Adipocyte (in vitro differentiated cells): ENCODE measurements around the gene WDR59.
A peak's percentile ranks its signal among the peaks of the same experiment; 100 is the strongest.

Experiments
- DNase-seq: peaks from one replicate; pipeline ENCODE4 v3.0.0-alpha.2; 2015; ENCODE audit warnings: low read depth
- H3K27me3 ChIP-seq: replicated peaks from 2 replicates; pipeline ENCODE4 v1.7.0; 2013; ENCODE audit warnings: mild to moderate bottlenecking, low read length, moderate library complexity; ENCODE audit not compliant: control insufficient read depth, insufficient read depth
- H3K36me3 ChIP-seq: 2 replicates; pipeline ENCODE4 v1.7.0; 2013; ENCODE audit warnings: low read length, mild to moderate bottlenecking, moderate library complexity; ENCODE audit not compliant: control insufficient read depth, insufficient read depth, severe bottlenecking
- H3K4me1 ChIP-seq: 2 replicates; pipeline ENCODE4 v1.7.0; 2013; ENCODE audit warnings: mild to moderate bottlenecking, low read length, moderate library complexity; ENCODE audit not compliant: control insufficient read depth, insufficient read depth
- H3K4me3 ChIP-seq: 2 replicates; pipeline ENCODE4 v1.7.0; 2013; ENCODE audit warnings: mild to moderate bottlenecking, low read length, moderate library complexity
- H3K9ac ChIP-seq: 2 replicates; pipeline ENCODE4 v1.7.0; 2013; ENCODE audit warnings: mild to moderate bottlenecking, low read length, moderate library complexity
- H3K9me3 ChIP-seq: 2 replicates; pipeline ENCODE4 v1.7.0; 2013; ENCODE audit warnings: mild to moderate bottlenecking, low read length, moderate library complexity; ENCODE audit not compliant: control insufficient read depth

The WDR59 gene

GRCh38 chr16:74872302-74872701 is 112.6 kb downstream of the WDR59 start:
- H3K9ac ChIP-seq: no peak overlapping the region

GRCh38 chr16:74871608-74872007 is 113.3 kb downstream of the WDR59 start:
- peaks cover under 1% of the 10 kb centered on the region for H3K4me1 ChIP-seq
- H3K27me3 ChIP-seq: no peaks in the 10 kb centered on the region
- no peak overlapping the region for H3K4me3 ChIP-seq
- H3K9ac ChIP-seq: no peak overlapping the region
- no peak for DNase-seq
- peaks cover 16% of the 10 kb centered on the region for H3K36me3 ChIP-seq
- H3K9me3 ChIP-seq: no peaks in the 10 kb centered on the region

More at GRCh38 chr16:74872302-74872701, 112.6 kb downstream of the WDR59 start:
- Histone ChIP-seq H3K4me3 (no peak overlapping the region), H3K4me1 (no peaks in the 10 kb centered on the region), H3K9me3 (no peaks in the 10 kb centered on the region), H3K36me3 (peaks cover 20% of the 10 kb centered on the region), H3K27me3 (no peaks in the 10 kb centered on the region)
- no peak for DNase-seq

- H3K4me1 ChIP-seq: peaks cover 7% of the 10 kb centered on the region
- DNase-seq: no peak
- no peak overlapping the region for H3K9ac ChIP-seq
- H3K4me3 ChIP-seq: no peak overlapping the region
- H3K36me3 ChIP-seq: peaks cover 4% of the 10 kb centered on the region
- H3K9me3 ChIP-seq: no peaks in the 10 kb centered on the region
- H3K27me3 ChIP-seq: no peaks in the 10 kb centered on the region
Measured at GRCh38 chr16:74868501-74868900, 116.4 kb downstream of the WDR59 start.

GRCh38 chr16:74868035-74868434 is 116.9 kb downstream of the WDR59 start:
- Histone ChIP-seq H3K36me3 (peaks cover 3% of the 10 kb centered on the region), H3K4me1 (peaks cover 7% of the 10 kb centered on the region), H3K27me3 (no peaks in the 10 kb centered on the region), H3K9me3 (no peaks in the 10 kb centered on the region), H3K9ac (no peak overlapping the region), H3K4me3 (no peak overlapping the region)
- no peak for DNase-seq

- H3K9ac ChIP-seq: no peak overlapping the region
- DNase-seq: no peak
- H3K4me1 ChIP-seq: peaks cover 7% of the 10 kb centered on the region
- no peak overlapping the region for H3K4me3 ChIP-seq
- H3K27me3 ChIP-seq: no peaks in the 10 kb centered on the region
- H3K9me3 ChIP-seq: no peaks in the 10 kb centered on the region
- peaks cover 3% of the 10 kb centered on the region for H3K36me3 ChIP-seq
Measured at GRCh38 chr16:74867281-74867849, 117.6 kb downstream of the WDR59 start.

- peak overlapping the region; percentile 50 for H3K4me3 ChIP-seq
- no peaks in the 10 kb centered on the region for H3K9me3 ChIP-seq
- H3K36me3 ChIP-seq: no peaks in the 10 kb centered on the region
- H3K4me1 ChIP-seq: peaks cover 7% of the 10 kb centered on the region
- peaks cover 4% of the 10 kb centered on the region for H3K27me3 ChIP-seq
- no peak overlapping the region for H3K9ac ChIP-seq
- DNase-seq: no peak
Measured at GRCh38 chr16:74865922-74866598, 118.9 kb downstream of the WDR59 start.

- peaks cover 7% of the 10 kb centered on the region for H3K4me1 ChIP-seq
- H3K9me3 ChIP-seq: no peaks in the 10 kb centered on the region
- H3K36me3 ChIP-seq: no peaks in the 10 kb centered on the region
- no peak overlapping the region for H3K4me3 ChIP-seq
- H3K9ac ChIP-seq: no peak overlapping the region
- H3K27me3 ChIP-seq: peaks cover 14% of the 10 kb centered on the region
- DNase-seq: peak; percentile 70
Measured at GRCh38 chr16:74862743-74863244, 122.1 kb downstream of the WDR59 start.

GRCh38 chr16:74852500-74852875 is 132.4 kb downstream of the WDR59 start:
- Histone ChIP-seq H3K4me1 (no peaks in the 10 kb centered on the region), H3K9ac (no peak overlapping the region), H3K9me3 (no peaks in the 10 kb centered on the region), H3K27me3 (no peaks in the 10 kb centered on the region), H3K4me3 (no peak overlapping the region), H3K36me3 (no peaks in the 10 kb centered on the region)
- no peak for DNase-seq

GRCh38 chr16:74850027-74850426 is 134.9 kb downstream of the WDR59 start:
- Histone ChIP-seq H3K9me3 (no peaks in the 10 kb centered on the region), H3K27me3 (no peaks in the 10 kb centered on the region), H3K4me3 (no peak overlapping the region), H3K4me1 (no peaks in the 10 kb centered on the region), H3K9ac (no peak overlapping the region), H3K36me3 (no peaks in the 10 kb centered on the region)
- DNase-seq: no peak

GRCh38 chr16:74847202-74847601 is 137.7 kb downstream of the WDR59 start:
- Histone ChIP-seq H3K4me1 (no peaks in the 10 kb centered on the region), H3K27me3 (no peaks in the 10 kb centered on the region)
- DNase-seq: no peak

GRCh38 chr16:74846714-74847113 is 138.2 kb downstream of the WDR59 start:
- Histone ChIP-seq H3K36me3 (no peaks in the 10 kb centered on the region), H3K27me3 (no peaks in the 10 kb centered on the region), H3K4me1 (no peaks in the 10 kb centered on the region), H3K9me3 (no peaks in the 10 kb centered on the region), H3K9ac (no peak overlapping the region), H3K4me3 (no peak overlapping the region)
- no peak for DNase-seq

More at GRCh38 chr16:74847202-74847601, 137.7 kb downstream of the WDR59 start:
- no peak overlapping the region for H3K4me3 ChIP-seq
- H3K36me3 ChIP-seq: no peaks in the 10 kb centered on the region
- no peak overlapping the region for H3K9ac ChIP-seq
- H3K9me3 ChIP-seq: no peaks in the 10 kb centered on the region
